ENCODE data around the gene IL17C.

IL17C gene

GRCh38 chr16:88673716-88674379 lies 35.5 kb downstream of the IL17C start:
- no peak overlapping the region for H3K4me3 ChIP-seq (ENCODE audit: low read depth, low read length, poor library complexity, severe bottlenecking)
- H4K20me1 ChIP-seq (ENCODE audit: insufficient read depth, low read length): no peaks in the 10 kb centered on the region
- no peaks in the 10 kb centered on the region; the same call in 1 of the 2 replicates for H3K27me3 ChIP-seq (ENCODE audit: insufficient read depth, low read length)
- no peak overlapping the region for H2AFZ ChIP-seq (ENCODE audit: low read length)
- no peak overlapping the region for H3K27ac ChIP-seq (ENCODE audit: low read depth, low read length, poor library complexity, severe bottlenecking)
- H3F3A ChIP-seq (ENCODE audit: insufficient read depth, low read length): no peaks in the 10 kb centered on the region
- no peak overlapping the region for H3K9ac ChIP-seq (ENCODE audit: low read length)
- H3K4me1 ChIP-seq (ENCODE audit: insufficient read depth, low read length, severe bottlenecking): no peaks in the 10 kb centered on the region
- no peak for TF ChIP-seq EZH2 (IDR thresholded peaks at IDR 0.05; ENCODE audit: borderline replicate concordance, low read length)
- TF ChIP-seq CTCF (IDR thresholded peaks at IDR 0.05; ENCODE audit: low read length): no peak
- H3K4me2 ChIP-seq (ENCODE audit: low read length): no peak overlapping the region
- H3K9me3 ChIP-seq (ENCODE audit: low read length): no peaks in the 10 kb centered on the region
- no peaks in the 10 kb centered on the region for H3K9me2 ChIP-seq (ENCODE audit: low read depth, low read length)
- no peaks in the 10 kb centered on the region for H3K79me2 ChIP-seq (ENCODE audit: insufficient read depth, low read length)
- peaks cover 28% of the 10 kb centered on the region for H3K36me3 ChIP-seq (ENCODE audit: insufficient read depth, low read length)

- no peak overlapping the region for H3K27ac ChIP-seq (ENCODE audit: low read depth, low read length, poor library complexity, severe bottlenecking)
- H3K4me1 ChIP-seq (ENCODE audit: insufficient read depth, low read length, severe bottlenecking): peaks cover 13% of the 10 kb centered on the region
- no peaks in the 10 kb centered on the region for H4K20me1 ChIP-seq (ENCODE audit: insufficient read depth, low read length)
- no peaks in the 10 kb centered on the region for H3K79me2 ChIP-seq (ENCODE audit: insufficient read depth, low read length)
- H3K4me3 ChIP-seq (ENCODE audit: low read depth, low read length, poor library complexity, severe bottlenecking): no peak overlapping the region
- H3K9me2 ChIP-seq (ENCODE audit: low read depth, low read length): no peaks in the 10 kb centered on the region
- TF ChIP-seq EZH2 (IDR thresholded peaks at IDR 0.05; ENCODE audit: borderline replicate concordance, low read length) (no peak), CTCF (IDR thresholded peaks at IDR 0.05; ENCODE audit: low read length) (no peak)
- H3K27me3 ChIP-seq (ENCODE audit: insufficient read depth, low read length): no peaks in the 10 kb centered on the region; the same call in 1 of the 2 replicates
- no peaks in the 10 kb centered on the region for H3F3A ChIP-seq (ENCODE audit: insufficient read depth, low read length)
- no peaks in the 10 kb centered on the region for H3K9me3 ChIP-seq (ENCODE audit: low read length)
- peaks cover 24% of the 10 kb centered on the region for H3K36me3 ChIP-seq (ENCODE audit: insufficient read depth, low read length)
- H2AFZ ChIP-seq (ENCODE audit: low read length): no peak overlapping the region
- H3K9ac ChIP-seq (ENCODE audit: low read length): no peak overlapping the region
- H3K4me2 ChIP-seq (ENCODE audit: low read length): no peak overlapping the region
These were observed 38.3 kb downstream of the IL17C start for GRCh38 chr16:88676502-88677242.

GRCh38 chr16:88677721-88678120 lies 39.3 kb downstream of the IL17C start:
- H3K27ac ChIP-seq (ENCODE audit: low read depth, low read length, poor library complexity, severe bottlenecking): no peak overlapping the region
- no peak overlapping the region for H3K4me3 ChIP-seq (ENCODE audit: low read depth, low read length, poor library complexity, severe bottlenecking)

More at GRCh38 chr16:88677721-88678120, 39.3 kb downstream of the IL17C start:
- Histone ChIP-seq H2AFZ (ENCODE audit: low read length) (no peak overlapping the region), H3K9ac (ENCODE audit: low read length) (no peak overlapping the region), H3K4me2 (ENCODE audit: low read length) (no peak overlapping the region), H3K4me1 (ENCODE audit: insufficient read depth, low read length, severe bottlenecking) (peaks cover 21% of the 10 kb centered on the region), H4K20me1 (ENCODE audit: insufficient read depth, low read length) (no peaks in the 10 kb centered on the region), H3K36me3 (ENCODE audit: insufficient read depth, low read length) (peaks cover 24% of the 10 kb centered on the region), H3K9me2 (ENCODE audit: low read depth, low read length) (no peaks in the 10 kb centered on the region), H3F3A (ENCODE audit: insufficient read depth, low read length) (0 out of 2 replicates have a peak, but pooled peaks cover 3% of the 10 kb centered on the region), H3K79me2 (ENCODE audit: insufficient read depth, low read length) (no peaks in the 10 kb centered on the region), H3K9me3 (ENCODE audit: low read length) (no peaks in the 10 kb centered on the region), H3K27me3 (ENCODE audit: insufficient read depth, low read length) (no peaks in the 10 kb centered on the region; the same call in 1 of the 2 replicates)
- TF ChIP-seq CTCF (IDR thresholded peaks at IDR 0.05; ENCODE audit: low read length): no peak
- TF ChIP-seq EZH2 (IDR thresholded peaks at IDR 0.05; ENCODE audit: borderline replicate concordance, low read length): no peak
